ENCODE results near the gene UCP3.

UCP3 gene

GRCh38 chr11:74002832-74003231 is 6.1 kb downstream of the UCP3 start:
- TF ChIP-seq FOXM1 (IDR thresholded peaks at IDR 0.05; ENCODE audit: borderline replicate concordance, low read depth): no peak
- TF ChIP-seq, protein P1, sequence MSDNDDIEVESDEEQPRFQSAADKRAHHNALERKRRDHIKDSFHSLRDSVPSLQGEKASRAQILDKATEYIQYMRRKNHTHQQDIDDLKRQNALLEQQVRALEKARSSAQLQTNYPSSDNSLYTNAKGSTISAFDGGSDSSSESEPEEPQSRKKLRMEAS (IDR thresholded peaks at IDR 0.05): no peak
- TF ChIP-seq REST (IDR thresholded peaks at IDR 0.05; ENCODE audit: low read depth): no peak
- no peak for TF ChIP-seq TAF1 (IDR thresholded peaks at IDR 0.05; ENCODE audit: low read depth)
- no peak for TF ChIP-seq CREB1 (IDR thresholded peaks at IDR 0.05; ENCODE audit: low read depth)
- no peak for TF ChIP-seq YY1 (IDR thresholded peaks at IDR 0.05; ENCODE audit: low read depth)
- no peak for TF ChIP-seq ZBTB7A (IDR thresholded peaks at IDR 0.05; ENCODE audit: low read depth)
- TF ChIP-seq NFIC (IDR thresholded peaks at IDR 0.05): no peak
- no peak for TF ChIP-seq TEAD4 (IDR thresholded peaks at IDR 0.05)
- TF ChIP-seq, protein P2, sequence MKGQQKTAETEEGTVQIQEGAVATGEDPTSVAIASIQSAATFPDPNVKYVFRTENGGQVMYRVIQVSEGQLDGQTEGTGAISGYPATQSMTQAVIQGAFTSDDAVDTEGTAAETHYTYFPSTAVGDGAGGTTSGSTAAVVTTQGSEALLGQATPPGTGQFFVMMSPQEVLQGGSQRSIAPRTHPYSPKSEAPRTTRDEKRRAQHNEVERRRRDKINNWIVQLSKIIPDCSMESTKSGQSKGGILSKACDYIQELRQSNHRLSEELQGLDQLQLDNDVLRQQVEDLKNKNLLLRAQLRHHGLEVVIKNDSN (IDR thresholded peaks at IDR 0.05): no peak
- TF ChIP-seq TCF12 (IDR thresholded peaks at IDR 0.05; ENCODE audit: low read depth): no peak
- no peak for TF ChIP-seq EP300 (IDR thresholded peaks at IDR 0.05; ENCODE audit: borderline replicate concordance)
- TF ChIP-seq RAD21 (IDR thresholded peaks at IDR 0.05; ENCODE audit: low read depth): no peak
- no peak for TF ChIP-seq CEBPB (IDR thresholded peaks at IDR 0.05)
- no peak for TF ChIP-seq EGR1 (IDR thresholded peaks at IDR 0.05)

GRCh38 chr11:74001822-74002286 is 7.0 kb downstream of the UCP3 start:
- no peak for TF ChIP-seq NFIC (IDR thresholded peaks at IDR 0.05)
- TF ChIP-seq FOXM1 (IDR thresholded peaks at IDR 0.05; ENCODE audit: borderline replicate concordance, low read depth): no peak
- TF ChIP-seq RAD21 (IDR thresholded peaks at IDR 0.05; ENCODE audit: low read depth): no peak
- TF ChIP-seq YY1 (IDR thresholded peaks at IDR 0.05; ENCODE audit: low read depth): no peak
- TF ChIP-seq TAF1 (IDR thresholded peaks at IDR 0.05; ENCODE audit: low read depth): no peak
- no peak for TF ChIP-seq ZBTB7A (IDR thresholded peaks at IDR 0.05; ENCODE audit: low read depth)
- no peak for TF ChIP-seq TCF12 (IDR thresholded peaks at IDR 0.05; ENCODE audit: low read depth)
- no peak for TF ChIP-seq EP300 (IDR thresholded peaks at IDR 0.05; ENCODE audit: borderline replicate concordance)
- no peak for TF ChIP-seq TEAD4 (IDR thresholded peaks at IDR 0.05)
- TF ChIP-seq, protein P1 (IDR thresholded peaks at IDR 0.05): no peak
- TF ChIP-seq, protein P2 (IDR thresholded peaks at IDR 0.05): no peak
- no peak for TF ChIP-seq EGR1 (IDR thresholded peaks at IDR 0.05)
- no peak for TF ChIP-seq REST (IDR thresholded peaks at IDR 0.05; ENCODE audit: low read depth)
- no peak for TF ChIP-seq CEBPB (IDR thresholded peaks at IDR 0.05)
- TF ChIP-seq CREB1 (IDR thresholded peaks at IDR 0.05; ENCODE audit: low read depth): no peak

GRCh38 chr11:74000307-74001133 is 8.4 kb downstream of the UCP3 start:
- TF ChIP-seq CEBPB (IDR thresholded peaks at IDR 0.05): no peak

DNA sequence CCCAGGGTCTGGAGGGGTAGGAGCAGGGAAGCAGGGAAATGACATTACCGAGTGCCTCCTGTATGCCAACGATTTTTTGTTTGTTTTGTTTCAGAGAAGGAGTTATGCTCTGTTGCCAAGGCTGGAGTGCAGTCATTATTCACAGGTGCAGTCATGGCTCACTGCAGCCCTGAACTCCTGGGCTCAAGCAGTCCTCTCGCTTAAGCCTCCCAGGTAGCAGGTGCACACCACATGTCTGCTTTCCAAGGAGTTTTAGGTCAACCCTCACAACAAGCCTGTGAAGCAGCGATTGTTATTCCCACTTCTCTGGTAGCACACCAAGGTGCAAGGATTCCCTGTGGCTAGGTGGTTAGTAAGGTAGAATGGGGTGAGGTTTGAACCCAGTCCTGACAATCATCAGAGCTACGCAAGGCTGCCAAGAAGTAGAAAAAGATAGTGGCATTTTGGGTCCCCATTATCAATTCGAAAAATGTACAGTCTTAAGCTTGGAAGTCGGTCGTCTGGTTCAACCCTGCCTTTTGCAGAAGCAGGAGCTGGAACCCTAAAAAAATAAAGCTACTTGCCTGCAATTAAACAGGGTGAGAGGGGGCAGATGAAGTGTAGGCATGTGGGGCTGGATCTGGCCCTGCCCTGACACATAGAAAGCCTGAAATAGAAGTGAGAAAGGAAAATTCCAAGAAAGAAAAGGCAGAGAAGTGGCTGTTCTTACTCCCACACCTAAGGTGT is 9.1 kb downstream of the UCP3 start:
- TF ChIP-seq REST (IDR thresholded peaks at IDR 0.05; ENCODE audit: low read depth): no peak
- no peak for TF ChIP-seq CREB1 (IDR thresholded peaks at IDR 0.05; ENCODE audit: low read depth)
- no peak for TF ChIP-seq TAF1 (IDR thresholded peaks at IDR 0.05; ENCODE audit: low read depth)
- no peak for TF ChIP-seq NFIC (IDR thresholded peaks at IDR 0.05)
- no peak for TF ChIP-seq RAD21 (IDR thresholded peaks at IDR 0.05; ENCODE audit: low read depth)
- TF ChIP-seq TCF12 (IDR thresholded peaks at IDR 0.05; ENCODE audit: low read depth): no peak
- no peak for TF ChIP-seq FOXM1 (IDR thresholded peaks at IDR 0.05; ENCODE audit: borderline replicate concordance, low read depth)
- TF ChIP-seq, protein P1 (IDR thresholded peaks at IDR 0.05): no peak
- no peak for TF ChIP-seq TEAD4 (IDR thresholded peaks at IDR 0.05)
- no peak for TF ChIP-seq EP300 (IDR thresholded peaks at IDR 0.05; ENCODE audit: borderline replicate concordance)
- TF ChIP-seq EGR1 (IDR thresholded peaks at IDR 0.05): no peak
